ENCODE results near the gene BIN1. TPM values are rescaled to one million over a fixed set of nuclear protein-coding genes. Genes with fewer than 3 reads are reported as not detected.

BIN1 gene
- total RNA-seq, 4 donors from 2014 or later = 33.3 to 39.7 (median 38.4) TPM

DNA sequence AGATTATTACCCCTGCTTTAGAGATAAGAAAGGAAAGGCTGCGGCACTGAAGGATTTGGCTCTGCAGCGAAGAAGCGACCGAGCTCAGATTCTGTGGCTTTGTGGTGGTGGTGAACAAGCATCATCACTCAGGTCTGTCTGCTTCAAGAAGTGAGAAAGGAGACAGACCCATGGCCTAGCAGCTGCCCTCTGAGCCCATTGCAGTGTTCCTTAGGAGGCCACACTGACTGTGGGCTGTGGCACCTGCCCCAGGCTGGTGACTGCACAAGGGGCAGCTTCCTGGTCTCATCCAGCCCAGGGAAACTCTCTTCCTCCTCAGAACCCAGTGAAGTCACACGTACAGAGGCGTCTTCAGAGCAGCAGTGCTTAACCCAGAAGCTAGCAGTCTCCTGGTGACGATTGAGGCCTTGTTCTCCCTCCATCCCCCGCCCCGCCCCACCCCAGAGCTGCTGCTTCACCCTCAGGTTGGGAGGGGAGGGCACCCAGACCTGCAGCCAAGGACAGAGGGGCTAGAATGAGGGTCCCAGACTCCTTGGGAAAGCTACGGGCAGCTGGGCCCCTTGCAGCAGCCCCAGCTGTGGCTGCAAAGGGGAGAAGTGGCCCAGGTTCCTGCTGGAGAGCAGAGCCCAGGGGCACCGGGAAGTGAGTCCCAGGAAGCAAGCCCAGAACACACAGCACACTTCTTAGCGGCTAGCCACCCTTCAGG lies 22.2 kb downstream of the BIN1 start:
- 56% methylated on average over 9 of the region's 12 CpGs; no CpG with 5 or more reads in 1 of the 2 donors for WGBS, 2 donors (ENCODE audit: low coverage in 1 of 2)
- Histone ChIP-seq H3K27ac (peak overlapping the region; percentile 74 to 82 (median 78)), H3K9me3 (no peaks in the 10 kb centered on the region), H3K27me3 (no peaks in the 10 kb centered on the region), H3K4me1 (peaks cover 32 to 75% (median 60%) of the 10 kb centered on the region in 4 donors), H3K4me3 (no peak overlapping the region), H3K36me3 (no peaks in the 10 kb centered on the region)
- DNase-seq = no peak
- intact Hi-C loops (cut with DNase I; ENCODE audit: low total_unique reads) (no loop called here), in situ Hi-C loops (cut with MboI; ENCODE audit: low pct_ligation_motif_present in 1 of 4, low pct_unique_long_range_greater_than_20kb in 1 of 4, low sequenced_read_pairs in 3 of 4) (no loop called here)
- TF ChIP-seq POLR2AphosphoS5 (IDR thresholded peaks at IDR 0.05) = no peak
- no peak for TF ChIP-seq POLR2A (IDR thresholded peaks at IDR 0.05)
- no peak for TF ChIP-seq CTCF (IDR thresholded peaks at IDR 0.05)

- 76 to 85% methylated on average over 7 to 21 of the region's 21 CpGs for WGBS, 2 donors (ENCODE audit: low coverage in 1 of 2)
- in situ Hi-C loops (cut with MboI; ENCODE audit: low pct_ligation_motif_present in 1 of 4, low pct_unique_long_range_greater_than_20kb in 1 of 4, low sequenced_read_pairs in 3 of 4) (no loop called here), intact Hi-C loops (cut with DNase I; ENCODE audit: low total_unique reads) (no loop called here)
- Histone ChIP-seq H3K27ac (peak overlapping the region; percentile 74 to 82 (median 78)), H3K36me3 (no peaks in the 10 kb centered on the region), H3K27me3 (no peaks in the 10 kb centered on the region), H3K9me3 (no peaks in the 10 kb centered on the region), H3K4me3 (no peak overlapping the region), H3K4me1 (peaks cover 32 to 78% (median 61%) of the 10 kb centered on the region in 4 donors)
- TF ChIP-seq POLR2A (IDR thresholded peaks at IDR 0.05) (no peak), EP300 (IDR thresholded peaks at IDR 0.05; ENCODE audit: low read depth) (no peak), POLR2AphosphoS5 (IDR thresholded peaks at IDR 0.05) (peak in 1 of 3 donors; percentile 40), CTCF (IDR thresholded peaks at IDR 0.05) (peak in 1 of 5 experiments; percentile 9)
- peak; percentile 68 for DNase-seq
Observed at GRCh38 chr2:127083819-127084503, 23.0 kb downstream of the BIN1 start.

- no peaks in the 10 kb centered on the region for H3K36me3 ChIP-seq
- H3K4me3 ChIP-seq = no peak overlapping the region
- no peak for DNase-seq
- no peaks in the 10 kb centered on the region for H3K9me3 ChIP-seq
- H3K27ac ChIP-seq = peak overlapping the region in 3 of 4 donors; percentile 74 to 82 (median 82)
- H3K4me1 ChIP-seq = peaks cover 32 to 85% (median 62%) of the 10 kb centered on the region in 4 donors
- no peak for TF ChIP-seq POLR2AphosphoS5 (IDR thresholded peaks at IDR 0.05)
- intact Hi-C loops (cut with DNase I; ENCODE audit: low total_unique reads) = no loop called here
- in situ Hi-C loops (cut with MboI; ENCODE audit: low pct_ligation_motif_present in 1 of 4, low pct_unique_long_range_greater_than_20kb in 1 of 4, low sequenced_read_pairs in 3 of 4) = no loop called here
- H3K27me3 ChIP-seq = no peaks in the 10 kb centered on the region
- 85% methylated on average over 8 of the region's 8 CpGs; no CpG with 5 or more reads in 1 of the 2 donors for WGBS, 2 donors (ENCODE audit: low coverage in 1 of 2)
Observed at GRCh38 chr2:127082974-127083373, 24.0 kb downstream of the BIN1 start.

DNA sequence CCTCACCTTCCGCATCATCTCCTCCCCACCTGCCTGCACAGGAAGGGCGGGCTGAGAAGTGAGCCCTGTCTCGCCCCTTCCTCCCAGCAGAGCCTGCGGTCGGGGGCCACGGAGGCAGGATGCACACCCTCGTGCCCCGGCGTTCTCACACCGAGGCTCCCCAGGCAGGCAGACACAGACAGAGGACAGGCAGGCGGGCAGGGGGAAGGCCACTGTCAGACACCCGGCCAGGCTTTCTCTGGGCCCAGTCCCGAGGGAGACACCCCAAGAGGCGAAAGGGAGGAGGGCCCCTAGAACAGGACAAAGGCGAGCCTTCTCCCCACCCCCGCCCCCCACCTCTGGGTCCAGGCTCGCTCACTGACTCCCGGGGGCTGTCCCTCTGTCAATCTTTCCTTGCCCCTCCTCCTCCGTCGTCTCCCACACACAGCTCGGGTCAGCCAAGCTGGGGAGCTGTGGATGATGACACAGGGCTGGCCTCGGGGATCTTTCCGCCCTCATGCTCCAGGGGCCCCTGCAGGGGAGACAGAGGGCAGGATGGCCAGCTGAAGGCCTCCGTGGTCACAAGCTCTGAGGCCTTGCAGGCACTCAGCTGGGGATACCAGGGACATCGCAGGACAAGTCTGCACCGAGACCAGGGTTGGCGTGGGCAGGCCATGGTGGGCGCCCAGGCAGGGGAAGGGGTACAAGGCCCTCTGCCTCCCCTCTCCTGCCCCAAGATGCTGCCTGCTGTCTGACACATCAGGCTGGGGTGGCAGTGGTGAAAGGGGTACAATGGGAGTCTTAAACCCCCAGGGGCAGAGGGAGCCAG lies 24.9 kb downstream of the BIN1 start:
- H3K4me1 ChIP-seq = peaks cover 32 to 80% (median 54%) of the 10 kb centered on the region in 4 donors
- 62% methylated on average over 20 of the region's 28 CpGs; no CpG with 5 or more reads in 1 of the 2 donors for WGBS, 2 donors (ENCODE audit: low coverage in 1 of 2)
- no peaks in the 10 kb centered on the region for H3K36me3 ChIP-seq
- H3K9me3 ChIP-seq = no peaks in the 10 kb centered on the region
- peak overlapping the region; percentile 38 to 64 (median 57) for H3K27ac ChIP-seq
- intact Hi-C loops (cut with DNase I; ENCODE audit: low total_unique reads) = no loop called here
- peak overlapping the region in 1 of 4 donors; percentile 12 for H3K4me3 ChIP-seq
- TF ChIP-seq CTCF (IDR thresholded peaks at IDR 0.05) (no peak), POLR2A (IDR thresholded peaks at IDR 0.05) (peak; percentile 16), POLR2AphosphoS5 (IDR thresholded peaks at IDR 0.05) (peak in 1 of 3 donors; percentile 5)
- peak; percentile 61 for DNase-seq
- H3K27me3 ChIP-seq = no peaks in the 10 kb centered on the region
- in situ Hi-C loops (cut with MboI; ENCODE audit: low pct_ligation_motif_present in 1 of 4, low pct_unique_long_range_greater_than_20kb in 1 of 4, low sequenced_read_pairs in 3 of 4) = no loop called here

Data from transverse colon (tissue), 4 donors.